Heart left ventricle (tissue), 13 donors: Measurements from ENCODE around the gene OSBP2.

Experiments
- POLR2A ChIP-seq, 2 donors: fragments of 450-650 bp; IDR thresholded peaks; one replicate each; pipeline ENCODE4 v1.6.1; 2017; ENCODE audit warnings: antibody characterized with exemption in 2 of 2, mild to moderate bottlenecking in 2 of 2, moderate library complexity in 2 of 2
- TF ChIP-seq, protein P1 (sequence below), 12 donors: fragments of 200-600 bp; sonication (generic) in 4 of 12; IDR thresholded peaks; one replicate each; pipeline versions ENCODE4 v1.5.0 to v1.8.0; 2018 to 2022; ENCODE audit warnings: antibody characterized with exemption in 12 of 12, mild to moderate bottlenecking in 5 of 12
- donor health status: ischemic (EF 13 %, LVEDD 7.1; RV severe dilation, severe dysfunction).
- donor health status: DM: no; HTN: yes; CAD: no.
- donor health status: DM: no; HTN: no; CAD: no.
- donor health status: ischemic (EF 25% LVEDD 6.9; RV normal size, moderate dysfunction).
- donor health status: ischemic (EF 25% LVEDD 5.7; RV mildly dilated, moderate dysfunction).
- donor health status: ischemic (EF 35%, LVEDD 5.7; RV mildly dilated, moderate dysfunction).
- donor health status: nonischemic (EF 11% LVEDD 7.7; RV severe dilation, severe dysfunction).
- donor health status: DM: yes; HTN: yes; CAD: no.
- donor health status: PGD.
- donor health status: ischemic (EF 29% LVEDD 5.4; RV normal size, mild dysfunction).
- donor health status: nonischemic (EF 23%, LVEDD 6.1; RV moderate dilation, normal function).

DNA sequence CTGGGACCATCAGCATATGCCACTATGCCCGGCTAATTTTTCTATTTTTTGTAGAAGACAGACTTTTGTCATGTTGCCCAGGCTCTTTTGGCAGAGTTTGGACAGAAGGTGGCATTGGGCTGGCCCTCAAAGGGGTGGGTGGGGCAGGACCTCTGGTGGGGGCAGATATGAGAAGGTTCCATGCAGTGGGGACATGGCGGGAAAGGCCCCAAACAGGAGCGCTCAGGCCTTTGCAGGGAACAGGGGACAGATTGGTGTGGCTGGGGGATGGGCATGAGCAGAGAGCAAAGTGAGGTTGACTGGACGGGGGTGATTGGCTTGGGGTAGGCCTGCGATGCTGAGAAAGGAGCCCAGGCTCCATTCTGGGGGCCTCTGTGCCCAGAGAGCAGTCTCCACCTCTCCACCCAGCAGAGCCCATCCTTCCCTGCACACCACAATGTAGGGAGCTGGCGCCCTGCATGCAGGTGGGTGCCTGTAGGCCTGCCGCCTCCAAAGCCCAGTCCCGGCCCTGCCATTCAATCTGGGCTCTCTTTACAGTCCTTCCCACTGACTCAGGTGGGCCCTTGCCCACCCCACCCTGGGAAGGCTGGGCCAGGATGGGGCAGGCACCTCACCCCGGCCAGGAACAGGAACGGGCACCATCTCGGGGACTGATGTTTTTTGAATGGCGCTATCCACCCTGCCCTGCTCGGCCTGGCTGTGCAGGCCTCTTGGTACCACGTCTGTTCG, 175.2 kb downstream of the OSBP2 start:
- TF ChIP-seq, protein P1, sequence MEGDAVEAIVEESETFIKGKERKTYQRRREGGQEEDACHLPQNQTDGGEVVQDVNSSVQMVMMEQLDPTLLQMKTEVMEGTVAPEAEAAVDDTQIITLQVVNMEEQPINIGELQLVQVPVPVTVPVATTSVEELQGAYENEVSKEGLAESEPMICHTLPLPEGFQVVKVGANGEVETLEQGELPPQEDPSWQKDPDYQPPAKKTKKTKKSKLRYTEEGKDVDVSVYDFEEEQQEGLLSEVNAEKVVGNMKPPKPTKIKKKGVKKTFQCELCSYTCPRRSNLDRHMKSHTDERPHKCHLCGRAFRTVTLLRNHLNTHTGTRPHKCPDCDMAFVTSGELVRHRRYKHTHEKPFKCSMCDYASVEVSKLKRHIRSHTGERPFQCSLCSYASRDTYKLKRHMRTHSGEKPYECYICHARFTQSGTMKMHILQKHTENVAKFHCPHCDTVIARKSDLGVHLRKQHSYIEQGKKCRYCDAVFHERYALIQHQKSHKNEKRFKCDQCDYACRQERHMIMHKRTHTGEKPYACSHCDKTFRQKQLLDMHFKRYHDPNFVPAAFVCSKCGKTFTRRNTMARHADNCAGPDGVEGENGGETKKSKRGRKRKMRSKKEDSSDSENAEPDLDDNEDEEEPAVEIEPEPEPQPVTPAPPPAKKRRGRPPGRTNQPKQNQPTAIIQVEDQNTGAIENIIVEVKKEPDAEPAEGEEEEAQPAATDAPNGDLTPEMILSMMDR (IDR thresholded peaks at IDR 0.05), result no peak
- no peak for TF ChIP-seq POLR2A (IDR thresholded peaks at IDR 0.05)
